Body of pancreas (tissue), 4 donors: ENCODE results near the gene CCNY. TPM values are rescaled to one million over a fixed set of nuclear protein-coding genes. Genes with fewer than 3 reads are reported as not detected.

ENCODE experiments used
- ATAC-seq: fragments of 150-250 bp; one replicate; pipeline ENCODE4 v1.9.1; 2016
- DNase-seq, 4 donors: peaks; one replicate each; pipeline ENCODE4 v3.0.0-alpha.2; 2019
- H3K27ac ChIP-seq, 4 donors: fragments of 200-600 bp; sonication (generic); 1 replicate in 3 of 4; 2 replicates in 1 of 4; pipeline versions ENCODE4 v1.5.1 to v1.6.1; 2016 to 2019; ENCODE audit warnings: mild to moderate bottlenecking in 1 of 4, mixed read lengths in 1 of 4, moderate library complexity in 1 of 4
- H3K27me3 ChIP-seq, 2 donors: fragments of 200-600 bp; sonication (generic); one replicate each; pipeline ENCODE4 v1.6.0; 2016; ENCODE audit warnings: mild to moderate bottlenecking in 1 of 2
- H3K36me3 ChIP-seq, 2 donors: fragments of 200-600 bp; sonication (generic); replicated peaks in 1 of 2; 2 replicates each; pipeline ENCODE4 v1.5.1; 2016; ENCODE audit warnings: low read depth in 2 of 2; ENCODE audit not compliant: insufficient read depth in 1 of 2
- H3K4me1 ChIP-seq: fragments of 200-600 bp; sonication (generic); one replicate; pipeline ENCODE4 v1.6.0; 2016
- H3K4me3 ChIP-seq, 2 donors: fragments of 200-600 bp; sonication (generic); 1 replicate in 1 of 2; 2 replicates in 1 of 2; pipeline ENCODE4 v1.5.1; 2016 to 2019
- H3K9me3 ChIP-seq, 3 donors: fragments of 200-600 bp; sonication (generic); 1 replicate in 2 of 3; 2 replicates in 1 of 3; pipeline ENCODE4 v1.5.1; 2016
- CTCF ChIP-seq, 7 experiments: fragments of 450-650 bp in 4 of 7; fragments of 200-600 bp in 3 of 7; sonication (generic) in 3 of 7; IDR thresholded peaks; one replicate each; pipeline ENCODE4 v1.5.1; 2016 to 2019; ENCODE audit warnings: antibody characterized with exemption in 7 of 7
- POLR2A ChIP-seq, 3 donors: fragments of 450-650 bp; IDR thresholded peaks; one replicate each; pipeline ENCODE4 v1.6.1; 2016; ENCODE audit warnings: antibody characterized with exemption in 3 of 3, mild to moderate bottlenecking in 2 of 3
- WGBS, 2 donors: methylation state at CpG; one replicate each; pipeline ENCODE4 v1.1.5; 2017; 5-methylcytosine and 5-hydroxymethylcytosine counted together
- intact Hi-C: fragments of 100-400 bp; cut with DNase I; formaldehyde crosslinking; loops from one replicate; pipeline ENCODE4 v1.15.1; 2023
- total RNA-seq, 2 donors: library from RNA; depleted of rRNA; stranded (reverse); fragments of >200 nt; gene quantifications; one replicate each; pipeline ENCODE4 v1.1.0, GENCODE V29; 2016

CCNY gene
- total RNA-seq, 2 donors from 2014 or later, result 9.6 to 18.9 TPM

GRCh38 chr10:35326466-35327235 is 9.7 kb upstream of the CCNY start:
- 91 to 93% methylated on average over 9 of the region's 9 CpGs for WGBS, 2 donors
- ATAC-seq, result no peak
- DNase-seq, result no peak
- no peaks in the 10 kb centered on the region for H3K27me3 ChIP-seq
- H3K36me3 ChIP-seq, result no peaks in the 10 kb centered on the region
- H3K27ac ChIP-seq, result no peak overlapping the region
- intact Hi-C loops, result no loop called here
- H3K4me1 ChIP-seq, result peaks cover 15% of the 10 kb centered on the region
- no peak overlapping the region for H3K4me3 ChIP-seq
- TF ChIP-seq CTCF (IDR thresholded peaks at IDR 0.05), result no peak
- TF ChIP-seq POLR2A (IDR thresholded peaks at IDR 0.05), result no peak
- H3K9me3 ChIP-seq, result no peaks in the 10 kb centered on the region

DNA sequence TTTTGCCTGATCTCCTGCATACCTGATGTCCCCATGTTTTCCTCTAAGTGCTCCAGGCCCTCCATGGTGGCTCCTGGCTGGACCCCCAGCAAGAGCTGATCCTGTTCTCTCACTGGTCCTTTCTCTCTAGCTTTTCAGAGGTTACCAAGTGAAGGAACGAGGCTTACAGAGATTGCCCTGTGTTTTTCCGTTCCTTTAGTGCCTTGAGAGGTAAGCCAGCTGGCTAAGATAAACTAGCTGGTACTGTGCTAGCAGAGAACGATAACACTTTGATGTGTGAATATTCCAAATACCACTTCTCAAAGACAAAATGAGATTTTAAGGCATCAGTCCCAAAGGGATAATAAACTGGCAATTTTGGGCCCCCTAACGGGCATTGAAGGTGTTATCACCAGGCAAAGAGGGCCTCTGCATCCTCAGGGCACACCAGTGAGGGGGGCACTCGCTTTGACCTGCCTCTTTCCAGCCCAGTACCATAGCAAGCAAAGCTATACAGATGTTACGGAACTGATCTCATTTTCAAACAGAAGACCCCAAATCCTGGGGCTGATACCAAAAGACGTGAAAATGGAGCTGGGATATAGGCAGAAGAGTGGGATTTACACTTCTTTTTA is 8.4 kb upstream of the CCNY start:
- DNase-seq, result no peak
- Histone ChIP-seq H3K9me3 (no peaks in the 10 kb centered on the region), H3K27me3 (no peaks in the 10 kb centered on the region), H3K27ac (no peak overlapping the region), H3K4me3 (no peak overlapping the region), H3K36me3 (no peaks in the 10 kb centered on the region), H3K4me1 (peaks cover 15% of the 10 kb centered on the region)
- intact Hi-C loops, result no loop called here
- no peak for ATAC-seq
- TF ChIP-seq POLR2A (IDR thresholded peaks at IDR 0.05) (no peak), CTCF (IDR thresholded peaks at IDR 0.05) (no peak)
- WGBS, 2 donors, result 57 to 63% methylated on average over 7 of the region's 7 CpGs

DNA sequence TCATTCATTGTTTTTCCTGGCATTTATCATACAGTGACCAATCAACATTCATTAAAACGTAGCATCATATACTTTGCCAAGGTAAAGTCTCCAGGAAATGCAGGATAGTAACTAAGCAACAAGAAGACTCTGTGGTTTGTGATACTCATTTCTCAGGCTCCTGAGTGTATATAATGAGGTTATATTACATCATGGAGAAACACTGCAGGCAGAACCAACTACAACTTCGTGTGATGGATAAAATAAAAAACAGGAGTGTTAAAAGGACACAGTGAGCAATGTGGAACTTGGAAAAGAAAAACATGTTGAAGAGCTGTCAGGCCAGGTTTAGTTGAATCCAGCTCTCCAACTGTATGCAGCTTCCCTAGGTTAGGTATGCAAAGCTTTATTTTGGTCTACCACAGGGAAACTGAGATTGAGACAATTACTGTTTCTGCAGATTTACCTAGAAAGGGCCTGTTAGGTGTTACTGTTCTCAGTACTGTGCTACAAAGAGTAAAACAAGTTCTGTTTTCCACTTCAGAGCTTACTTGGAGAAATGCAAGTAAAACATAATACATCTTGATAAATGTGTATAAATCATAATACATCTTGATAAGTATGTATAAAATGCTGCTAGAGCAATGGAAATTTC is 7.8 kb upstream of the CCNY start:
- intact Hi-C loops, result no loop called here
- 40 to 60% methylated on average over 2 of the region's 2 CpGs for WGBS, 2 donors
- H3K4me3 ChIP-seq, result no peak overlapping the region
- no peaks in the 10 kb centered on the region for H3K36me3 ChIP-seq
- no peak overlapping the region for H3K27ac ChIP-seq
- H3K4me1 ChIP-seq, result peaks cover 15% of the 10 kb centered on the region
- ATAC-seq, result no peak
- TF ChIP-seq CTCF (IDR thresholded peaks at IDR 0.05) (no peak), POLR2A (IDR thresholded peaks at IDR 0.05) (no peak)
- H3K27me3 ChIP-seq, result no peaks in the 10 kb centered on the region
- no peak for DNase-seq
- H3K9me3 ChIP-seq, result no peaks in the 10 kb centered on the region

GRCh38 chr10:35329520-35329919 is 6.8 kb upstream of the CCNY start:
- no peaks in the 10 kb centered on the region for H3K27me3 ChIP-seq
- ATAC-seq, result peak; percentile 50
- no peak for TF ChIP-seq POLR2A (IDR thresholded peaks at IDR 0.05)
- no peak for TF ChIP-seq CTCF (IDR thresholded peaks at IDR 0.05)
- no peak overlapping the region for H3K4me3 ChIP-seq
- H3K36me3 ChIP-seq, result no peaks in the 10 kb centered on the region
- intact Hi-C loops, result no loop called here
- 15 to 33% methylated on average over 4 of the region's 4 CpGs for WGBS, 2 donors
- peaks cover 21% of the 10 kb centered on the region for H3K4me1 ChIP-seq
- H3K27ac ChIP-seq, result peak overlapping the region; percentile 10 to 61 (median 16)
- DNase-seq, result no peak
- H3K9me3 ChIP-seq, result no peaks in the 10 kb centered on the region
